Retina (tissue), 1 donor: ENCODE measurements around the gene WDR1.

ENCODE experiments used
- DNase-seq: peaks from one replicate; pipeline ENCODE4 v3.0.0-alpha.2; 2016

The WDR1 gene

GRCh38 chr4:10034612-10035104, 81.9 kb downstream of the WDR1 start:
- no peak for DNase-seq

- DNase-seq = no peak
These were observed 82.5 kb downstream of the WDR1 start for GRCh38 chr4:10034136-10034535.

- DNase-seq = no peak
These were observed 83.3 kb downstream of the WDR1 start for GRCh38 chr4:10033191-10033881.

- no peak for DNase-seq
These were observed 84.0 kb downstream of the WDR1 start for GRCh38 chr4:10032625-10033024.

- no peak for DNase-seq
These were observed 84.7 kb downstream of the WDR1 start for GRCh38 chr4:10031668-10032590.

GRCh38 chr4:10030972-10031667, 85.5 kb downstream of the WDR1 start:
- DNase-seq = peak; percentile 84

- no peak for DNase-seq
These were observed 87.2 kb downstream of the WDR1 start for GRCh38 chr4:10029403-10029802.

GRCh38 chr4:10028910-10029309, 87.7 kb downstream of the WDR1 start:
- DNase-seq = no peak

- no peak for DNase-seq
These were observed 90.1 kb downstream of the WDR1 start for GRCh38 chr4:10026485-10026884.

GRCh38 chr4:10025230-10025806, 91.3 kb downstream of the WDR1 start:
- no peak for DNase-seq
